WERI-Rb-1 (cell line): Measurements from ENCODE around the gene HNRNPC.

ENCODE experiments used
- DNase-seq: peaks from one replicate; pipeline ENCODE4 v3.0.0-alpha.2; 2020
- H3K27ac ChIP-seq: fragments of 250-450 bp; sonication (Bioruptor Pico); 2 replicates; pipeline ENCODE4 v1.5.1; 2020; ENCODE audit warnings: mild to moderate bottlenecking, moderate library complexity
- H3K27me3 ChIP-seq: fragments of 250-450 bp; sonication (Bioruptor Pico); 2 replicates; pipeline ENCODE4 v1.5.1; 2021; ENCODE audit warnings: mild to moderate bottlenecking, low read depth, moderate library complexity; ENCODE audit not compliant: insufficient read depth, severe bottlenecking
- H3K36me3 ChIP-seq: fragments of 250-450 bp; sonication (Bioruptor Pico); 2 replicates; pipeline ENCODE4 v1.5.1; 2020; ENCODE audit warnings: mild to moderate bottlenecking, moderate library complexity
- H3K4me3 ChIP-seq: 2 replicates; pipeline ENCODE4 v1.5.1; 2011; ENCODE audit warnings: low read depth, mild to moderate bottlenecking, control low read depth, low read length
- H3K9me3 ChIP-seq: fragments of 250-450 bp; sonication (Bioruptor Pico); 2 replicates; pipeline ENCODE4 v1.5.1; 2021; ENCODE audit warnings: mild to moderate bottlenecking, moderate library complexity; ENCODE audit not compliant: severe bottlenecking
- CTCF ChIP-seq: IDR thresholded peaks from 2 replicates; pipeline ENCODE4 v1.5.1; 2011; ENCODE audit warnings: low read depth, mild to moderate bottlenecking, control low read depth, inconsistent platforms, low read length

HNRNPC gene

GRCh38 chr14:21245813-21246212 lies 23.4 kb downstream of the HNRNPC start:
- H3K36me3 ChIP-seq: peaks cover 85% of the 10 kb centered on the region

GRCh38 chr14:21244544-21244943 lies 24.7 kb downstream of the HNRNPC start:
- Histone ChIP-seq H3K27me3 (no peaks in the 10 kb centered on the region), H3K9me3 (no peaks in the 10 kb centered on the region), H3K4me3 (no peak overlapping the region), H3K27ac (no peak overlapping the region), H3K36me3 (peaks cover 85% of the 10 kb centered on the region)
- TF ChIP-seq CTCF: no peak
- no peak for DNase-seq

More at GRCh38 chr14:21245813-21246212, 23.4 kb downstream of the HNRNPC start:
- no peak overlapping the region for H3K4me3 ChIP-seq
- H3K27ac ChIP-seq: no peak overlapping the region
- DNase-seq: no peak
- no peaks in the 10 kb centered on the region for H3K9me3 ChIP-seq
- H3K27me3 ChIP-seq: no peaks in the 10 kb centered on the region
- TF ChIP-seq CTCF: no peak

GRCh38 chr14:21241218-21241819 lies 27.9 kb downstream of the HNRNPC start:
- no peak for DNase-seq
- TF ChIP-seq CTCF: no peak
- no peaks in the 10 kb centered on the region for H3K27me3 ChIP-seq
- no peaks in the 10 kb centered on the region for H3K9me3 ChIP-seq
- H3K27ac ChIP-seq: no peak overlapping the region
- peaks cover 88% of the 10 kb centered on the region for H3K36me3 ChIP-seq
- no peak overlapping the region for H3K4me3 ChIP-seq

GRCh38 chr14:21240417-21240816 lies 28.8 kb downstream of the HNRNPC start:
- no peak for TF ChIP-seq CTCF
- Histone ChIP-seq H3K36me3 (peaks cover 88% of the 10 kb centered on the region), H3K4me3 (no peak overlapping the region), H3K27ac (no peak overlapping the region), H3K9me3 (no peaks in the 10 kb centered on the region), H3K27me3 (no peaks in the 10 kb centered on the region)
- no peak for DNase-seq

- Histone ChIP-seq H3K4me3 (no peak overlapping the region), H3K36me3 (peaks cover 89% of the 10 kb centered on the region), H3K27ac (no peak overlapping the region), H3K27me3 (no peaks in the 10 kb centered on the region), H3K9me3 (no peaks in the 10 kb centered on the region)
- DNase-seq: no peak
- TF ChIP-seq CTCF: no peak
Observed at GRCh38 chr14:21238823-21239518, 30.3 kb downstream of the HNRNPC start.
